HuH-7 (cell line): ENCODE data around the gene SLC43A3.
A peak's percentile ranks its signal among the peaks of the same experiment; 100 is the strongest.
"Not testable (repeated sequence)": the region's sequence is repeated elsewhere in the genome, so short reads cannot be mapped to it uniquely, and the experiment has no call there.

Experiments used
- DNase-seq: peaks from one replicate; pipeline ENCODE4 v3.0.0; 2011; ENCODE audit warnings: low spot score

The SLC43A3 gene

GRCh38 chr11:57459164-57460021, 32.5 kb upstream of the SLC43A3 start:
- DNase-seq = peak; percentile 80

- peak; percentile 100 for DNase-seq
These were observed 31.7 kb upstream of the SLC43A3 start for GRCh38 chr11:57458410-57459163.

- DNase-seq = peak; percentile 86
These were observed 31.1 kb upstream of the SLC43A3 start for GRCh38 chr11:57458060-57458409.

- DNase-seq = no peak
These were observed 30.7 kb upstream of the SLC43A3 start for GRCh38 chr11:57457643-57458023.

GRCh38 chr11:57456960-57457642, 30.2 kb upstream of the SLC43A3 start:
- DNase-seq = peak; percentile 100

- DNase-seq = peak; percentile 95
These were observed 26.7 kb upstream of the SLC43A3 start for GRCh38 chr11:57453543-57454177.

- no peak for DNase-seq
These were observed 19.1 kb upstream of the SLC43A3 start for GRCh38 chr11:57446055-57446454.

- not testable (repeated sequence) for DNase-seq
These were observed 18.1 kb upstream of the SLC43A3 start for GRCh38 chr11:57445122-57445394.

GRCh38 chr11:57444362-57445121, 17.6 kb upstream of the SLC43A3 start:
- DNase-seq = no peak

GRCh38 chr11:57440744-57441414, 14.0 kb upstream of the SLC43A3 start:
- DNase-seq = peak; percentile 68

GRCh38 chr11:57439786-57440185, 12.9 kb upstream of the SLC43A3 start:
- DNase-seq = no peak

GRCh38 chr11:57438345-57439285, 11.7 kb upstream of the SLC43A3 start:
- no peak for DNase-seq

GRCh38 chr11:57436031-57436430, 9.1 kb upstream of the SLC43A3 start:
- no peak for DNase-seq

GRCh38 chr11:57434640-57435546, 8.0 kb upstream of the SLC43A3 start:
- peak; percentile 96 for DNase-seq

- no peak for DNase-seq
These were observed 5.8 kb upstream of the SLC43A3 start for GRCh38 chr11:57432714-57433163.

- no peak for DNase-seq
These were observed 5.2 kb upstream of the SLC43A3 start for GRCh38 chr11:57432149-57432561.

GRCh38 chr11:57430952-57431351, 4.0 kb upstream of the SLC43A3 start:
- no peak for DNase-seq

- no peak for DNase-seq
These were observed 3.0 kb upstream of the SLC43A3 start for GRCh38 chr11:57429946-57430345.

GRCh38 chr11:57428643-57429042, 1.7 kb upstream of the SLC43A3 start:
- no peak for DNase-seq
